Ectodermal cell (in vitro differentiated cells): ENCODE data around the gene MORC2.

ENCODE experiments used
- H3K27ac ChIP-seq: 2 replicates; pipeline ENCODE4 v1.7.0; 2013; ENCODE audit warnings: mild to moderate bottlenecking, low read depth, low read length; ENCODE audit not compliant: insufficient read depth, poor library complexity, severe bottlenecking
- H3K27me3 ChIP-seq: 2 replicates; pipeline ENCODE4 v1.7.0; 2013; ENCODE audit warnings: mild to moderate bottlenecking, low read length; ENCODE audit not compliant: insufficient read depth, control insufficient read depth, poor library complexity, severe bottlenecking
- H3K36me3 ChIP-seq: one replicate; pipeline ENCODE4 v1.7.0; 2013; ENCODE audit warnings: low read length; ENCODE audit not compliant: control insufficient read depth, insufficient read depth
- H3K4me1 ChIP-seq: one replicate; pipeline ENCODE4 v1.7.0; 2013; ENCODE audit warnings: low read length; ENCODE audit not compliant: control insufficient read depth, insufficient read depth
- H3K4me3 ChIP-seq: 2 replicates; pipeline ENCODE4 v1.7.0; 2013; ENCODE audit warnings: low read depth, low read length, control low read depth; ENCODE audit not compliant: insufficient read depth
- H3K9me3 ChIP-seq: 2 replicates; pipeline ENCODE4 v1.7.0; 2013; ENCODE audit warnings: mild to moderate bottlenecking, low read length, moderate library complexity; ENCODE audit not compliant: control insufficient read depth
- WGBS, 2 experiments: methylation state at CpG; one replicate each; pipeline ENCODE4 v1.1.7; 2013; ENCODE audit warnings: missing lambda C conversion rate in 2 of 2; 5-methylcytosine and 5-hydroxymethylcytosine counted together

MORC2 gene

GRCh38 chr22:30889996-30890480 is 78.5 kb downstream of the MORC2 start:
- WGBS, 2 experiments, result 94 to 96% methylated on average over 9 of the region's 9 CpGs
- Histone ChIP-seq H3K36me3 (no peaks in the 10 kb centered on the region), H3K4me1 (no peaks in the 10 kb centered on the region), H3K9me3 (no peaks in the 10 kb centered on the region), H3K27me3 (no peaks in the 10 kb centered on the region), H3K27ac (no peak overlapping the region), H3K4me3 (no peak overlapping the region)

GRCh38 chr22:30889268-30889995 is 79.1 kb downstream of the MORC2 start:
- no peaks in the 10 kb centered on the region for H3K9me3 ChIP-seq
- H3K4me3 ChIP-seq, result no peak overlapping the region
- 94 to 95% methylated on average over 17 of the region's 17 CpGs for WGBS, 2 experiments
- no peaks in the 10 kb centered on the region for H3K27me3 ChIP-seq
- no peaks in the 10 kb centered on the region for H3K4me1 ChIP-seq
- H3K36me3 ChIP-seq, result no peaks in the 10 kb centered on the region
- H3K27ac ChIP-seq, result no peak overlapping the region

GRCh38 chr22:30887861-30888260 is 80.7 kb downstream of the MORC2 start:
- no peaks in the 10 kb centered on the region for H3K4me1 ChIP-seq
- no peak overlapping the region for H3K27ac ChIP-seq
- no peaks in the 10 kb centered on the region for H3K27me3 ChIP-seq
- no peaks in the 10 kb centered on the region for H3K36me3 ChIP-seq
- 95 to 96% methylated on average over 5 of the region's 5 CpGs for WGBS, 2 experiments
- no peaks in the 10 kb centered on the region for H3K9me3 ChIP-seq
- no peak overlapping the region for H3K4me3 ChIP-seq

GRCh38 chr22:30887453-30887852 is 81.1 kb downstream of the MORC2 start:
- no peaks in the 10 kb centered on the region for H3K36me3 ChIP-seq
- WGBS, 2 experiments, result 96 to 97% methylated on average over 11 of the region's 11 CpGs
- H3K27ac ChIP-seq, result no peak overlapping the region

GRCh38 chr22:30885591-30885990 is 83.0 kb downstream of the MORC2 start:
- Histone ChIP-seq H3K9me3 (no peaks in the 10 kb centered on the region), H3K27ac (no peak overlapping the region), H3K27me3 (no peaks in the 10 kb centered on the region), H3K36me3 (no peaks in the 10 kb centered on the region), H3K4me1 (peaks cover 15% of the 10 kb centered on the region), H3K4me3 (no peak overlapping the region)
- WGBS, 2 experiments, result 91 to 93% methylated on average over 9 of the region's 9 CpGs

More at GRCh38 chr22:30887453-30887852, 81.1 kb downstream of the MORC2 start:
- Histone ChIP-seq H3K4me1 (no peaks in the 10 kb centered on the region), H3K9me3 (no peaks in the 10 kb centered on the region), H3K27me3 (no peaks in the 10 kb centered on the region), H3K4me3 (no peak overlapping the region)

GRCh38 chr22:30885001-30885366 is 83.6 kb downstream of the MORC2 start:
- H3K9me3 ChIP-seq, result no peaks in the 10 kb centered on the region
- no peaks in the 10 kb centered on the region for H3K27me3 ChIP-seq
- no peak overlapping the region for H3K4me3 ChIP-seq
- no peaks in the 10 kb centered on the region for H3K36me3 ChIP-seq
- H3K4me1 ChIP-seq, result peaks cover 16% of the 10 kb centered on the region
- H3K27ac ChIP-seq, result no peak overlapping the region
- 91 to 93% methylated on average over 5 of the region's 5 CpGs for WGBS, 2 experiments

- H3K4me3 ChIP-seq, result no peak overlapping the region
- H3K36me3 ChIP-seq, result no peaks in the 10 kb centered on the region
- no peaks in the 10 kb centered on the region for H3K9me3 ChIP-seq
- no peaks in the 10 kb centered on the region for H3K27me3 ChIP-seq
- 94 to 95% methylated on average over 18 of the region's 18 CpGs for WGBS, 2 experiments
- no peak overlapping the region for H3K27ac ChIP-seq
- peaks cover 16% of the 10 kb centered on the region for H3K4me1 ChIP-seq
These were observed 84.2 kb downstream of the MORC2 start for GRCh38 chr22:30884211-30885000.

- Histone ChIP-seq H3K36me3 (no peaks in the 10 kb centered on the region), H3K27me3 (no peaks in the 10 kb centered on the region), H3K27ac (no peak overlapping the region), H3K9me3 (no peaks in the 10 kb centered on the region), H3K4me3 (no peak overlapping the region), H3K4me1 (peaks cover 16% of the 10 kb centered on the region)
- 94 to 96% methylated on average over 7 of the region's 7 CpGs for WGBS, 2 experiments
These were observed 84.9 kb downstream of the MORC2 start for GRCh38 chr22:30883586-30884145.

- Histone ChIP-seq H3K9me3 (no peaks in the 10 kb centered on the region), H3K4me1 (peaks cover 16% of the 10 kb centered on the region), H3K36me3 (no peaks in the 10 kb centered on the region), H3K27ac (no peak overlapping the region), H3K4me3 (no peak overlapping the region), H3K27me3 (no peaks in the 10 kb centered on the region)
- 91 to 97% methylated on average over 4 of the region's 4 CpGs for WGBS, 2 experiments
These were observed 85.5 kb downstream of the MORC2 start for GRCh38 chr22:30882974-30883533.

- Histone ChIP-seq H3K4me3 (no peak overlapping the region), H3K27ac (no peak overlapping the region), H3K9me3 (no peaks in the 10 kb centered on the region), H3K27me3 (no peaks in the 10 kb centered on the region), H3K36me3 (no peaks in the 10 kb centered on the region), H3K4me1 (peaks cover 16% of the 10 kb centered on the region)
- WGBS, 2 experiments, result 77 to 78% methylated on average over 6 of the region's 6 CpGs
These were observed 86.3 kb downstream of the MORC2 start for GRCh38 chr22:30882184-30882717.
